Prostate gland (tissue), 2 donors: Measurements from ENCODE around the gene PTBP1. TPM values are rescaled to one million over a fixed set of nuclear protein-coding genes. Genes with fewer than 3 reads are reported as not detected.

Experiments used
- DNase-seq: peaks from one replicate; pipeline ENCODE4 v3.0.0-alpha.2; 2019; ENCODE audit warnings: low spot score
- H3K27ac ChIP-seq, 2 donors: fragments of 200-600 bp; sonication (generic); 2 replicates each; pipeline ENCODE4 v1.5.1; 2017 to 2019
- H3K27me3 ChIP-seq: fragments of 200-600 bp; sonication (generic); replicated peaks from 2 replicates; pipeline ENCODE4 v1.5.1; 2019; ENCODE audit not compliant: insufficient read depth
- H3K36me3 ChIP-seq, 2 donors: fragments of 200-600 bp; sonication (generic); 1 replicate in 1 of 2; 2 replicates in 1 of 2; pipeline versions ENCODE4 v1.5.1 to v1.8.1; 2017 to 2019
- H3K4me1 ChIP-seq: fragments of 200-600 bp; sonication (generic); replicated peaks from 2 replicates; pipeline ENCODE4 v1.5.1; 2019
- H3K4me3 ChIP-seq, 2 donors: fragments of 200-600 bp; sonication (generic); 2 replicates each; pipeline ENCODE4 v1.5.1; 2017 to 2019
- H3K9me3 ChIP-seq: fragments of 200-600 bp; sonication (generic); 2 replicates; pipeline ENCODE4 v1.5.1; 2017
- POLR2A ChIP-seq: fragments of 450-650 bp; IDR thresholded peaks from one replicate; pipeline ENCODE4 v1.6.1; 2016; ENCODE audit warnings: antibody characterized with exemption, mild to moderate bottlenecking
- POLR2AphosphoS5 ChIP-seq: sonication (generic); formaldehyde crosslinking; IDR thresholded peaks from one replicate; pipeline ENCODE4 v1.6.1; 2017; ENCODE audit warnings: antibody characterized with exemption
- WGBS: methylation state at CpG from one replicate; pipeline ENCODE4 v1.1.5; 2018; 5-methylcytosine and 5-hydroxymethylcytosine counted together
- intact Hi-C: fragments of 100-400 bp; cut with DNase I; formaldehyde crosslinking; loops from one replicate; pipeline ENCODE4 v1.14.2; 2022
- total RNA-seq, 2 donors: library from RNA; depleted of rRNA; stranded (reverse); fragments of >200 nt; gene quantifications; one replicate each; pipeline ENCODE4 v1.1.0, GENCODE V29; 2016
- TF ChIP-seq, protein P1 (sequence below), 4 experiments: fragments of 200-600 bp in 2 of 4; fragments of 450-650 bp in 2 of 4; sonication (generic) in 2 of 4; IDR thresholded peaks; 1 replicate in 3 of 4; 2 replicates in 1 of 4; pipeline ENCODE4 v1.5.1; 2016 to 2019; ENCODE audit warnings: antibody characterized with exemption in 4 of 4, mild to moderate bottlenecking in 2 of 4, moderate library complexity in 2 of 4

Gene PTBP1
- total RNA-seq, 2 donors from 2014 or later: 153 to 222 TPM

DNA sequence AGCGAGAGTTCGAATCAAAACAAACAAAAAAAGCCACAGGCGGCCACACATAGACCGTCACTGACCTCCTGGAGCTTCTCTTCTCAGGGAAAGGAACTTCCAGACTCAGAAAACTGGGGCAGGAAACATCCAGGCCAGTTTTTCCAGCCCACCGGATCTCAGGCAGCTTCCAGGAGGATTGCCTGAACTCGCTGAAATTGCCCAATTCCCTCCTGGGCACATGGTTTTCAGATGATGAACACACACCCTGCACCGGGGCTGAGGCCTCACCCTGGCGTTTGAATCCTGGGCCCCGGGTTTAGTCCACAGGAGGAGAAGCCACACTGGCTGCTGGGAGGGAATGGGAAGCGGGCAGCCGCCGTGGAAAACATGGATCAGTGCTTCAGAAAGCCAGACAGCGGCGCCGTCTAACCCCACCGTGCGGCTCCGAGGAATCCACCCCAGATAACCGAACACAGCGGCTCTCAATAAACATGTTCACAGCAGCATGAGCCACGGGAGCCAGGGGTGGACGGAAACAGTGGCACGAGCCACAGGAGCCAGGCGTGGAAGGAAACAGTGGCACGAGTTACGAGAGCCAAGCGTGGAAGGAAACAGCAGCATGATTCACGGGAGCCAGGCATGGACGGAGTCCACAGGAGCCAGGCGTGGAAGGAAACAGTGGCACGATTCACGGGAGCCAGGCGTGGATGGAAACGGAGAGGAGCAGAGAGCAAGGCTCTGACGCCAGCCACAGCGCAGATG lies 18.2 kb upstream of the PTBP1 start:
- Histone ChIP-seq H3K4me3 (no peak overlapping the region), H3K36me3 (no peaks in the 10 kb centered on the region), H3K27ac (peak overlapping the region; percentile 33 to 35), H3K9me3 (no peaks in the 10 kb centered on the region), H3K4me1 (peaks cover 5% of the 10 kb centered on the region), H3K27me3 (no peaks in the 10 kb centered on the region)
- DNase-seq: peak; percentile 63
- intact Hi-C loops: loop anchor here (10.0 kb wide), 1 partner anchor 206 kb away; the partner anchor contains the start of gene WDR18
- WGBS: 55% methylated on average over 36 of the region's 36 CpGs
- TF ChIP-seq, protein P1, sequence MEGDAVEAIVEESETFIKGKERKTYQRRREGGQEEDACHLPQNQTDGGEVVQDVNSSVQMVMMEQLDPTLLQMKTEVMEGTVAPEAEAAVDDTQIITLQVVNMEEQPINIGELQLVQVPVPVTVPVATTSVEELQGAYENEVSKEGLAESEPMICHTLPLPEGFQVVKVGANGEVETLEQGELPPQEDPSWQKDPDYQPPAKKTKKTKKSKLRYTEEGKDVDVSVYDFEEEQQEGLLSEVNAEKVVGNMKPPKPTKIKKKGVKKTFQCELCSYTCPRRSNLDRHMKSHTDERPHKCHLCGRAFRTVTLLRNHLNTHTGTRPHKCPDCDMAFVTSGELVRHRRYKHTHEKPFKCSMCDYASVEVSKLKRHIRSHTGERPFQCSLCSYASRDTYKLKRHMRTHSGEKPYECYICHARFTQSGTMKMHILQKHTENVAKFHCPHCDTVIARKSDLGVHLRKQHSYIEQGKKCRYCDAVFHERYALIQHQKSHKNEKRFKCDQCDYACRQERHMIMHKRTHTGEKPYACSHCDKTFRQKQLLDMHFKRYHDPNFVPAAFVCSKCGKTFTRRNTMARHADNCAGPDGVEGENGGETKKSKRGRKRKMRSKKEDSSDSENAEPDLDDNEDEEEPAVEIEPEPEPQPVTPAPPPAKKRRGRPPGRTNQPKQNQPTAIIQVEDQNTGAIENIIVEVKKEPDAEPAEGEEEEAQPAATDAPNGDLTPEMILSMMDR (IDR thresholded peaks at IDR 0.05): no peak
- peak; percentile 71 for TF ChIP-seq POLR2AphosphoS5

- Histone ChIP-seq H3K27ac (no peak overlapping the region), H3K4me1 (peaks cover 5% of the 10 kb centered on the region), H3K9me3 (no peaks in the 10 kb centered on the region), H3K36me3 (no peaks in the 10 kb centered on the region), H3K4me3 (no peak overlapping the region), H3K27me3 (no peaks in the 10 kb centered on the region)
- 93% methylated on average over 15 of the region's 15 CpGs for WGBS
- intact Hi-C loops: no loop called here
- TF ChIP-seq POLR2AphosphoS5: no peak
- TF ChIP-seq, protein P1 (IDR thresholded peaks at IDR 0.05): no peak
- TF ChIP-seq POLR2A: no peak
- no peak for DNase-seq
These were observed 16.3 kb upstream of the PTBP1 start for GRCh38 chr19:780935-781334.

GRCh38 chr19:781800-782184 lies 15.5 kb upstream of the PTBP1 start:
- Histone ChIP-seq H3K4me1 (peaks cover 5% of the 10 kb centered on the region), H3K9me3 (no peaks in the 10 kb centered on the region), H3K27me3 (no peaks in the 10 kb centered on the region), H3K4me3 (no peak overlapping the region), H3K27ac (no peak overlapping the region), H3K36me3 (no peaks in the 10 kb centered on the region)
- TF ChIP-seq POLR2AphosphoS5 (no peak), POLR2A (no peak)
- intact Hi-C loops: no loop called here
- WGBS: 90% methylated on average over 17 of the region's 19 CpGs
- no peak for DNase-seq

DNA sequence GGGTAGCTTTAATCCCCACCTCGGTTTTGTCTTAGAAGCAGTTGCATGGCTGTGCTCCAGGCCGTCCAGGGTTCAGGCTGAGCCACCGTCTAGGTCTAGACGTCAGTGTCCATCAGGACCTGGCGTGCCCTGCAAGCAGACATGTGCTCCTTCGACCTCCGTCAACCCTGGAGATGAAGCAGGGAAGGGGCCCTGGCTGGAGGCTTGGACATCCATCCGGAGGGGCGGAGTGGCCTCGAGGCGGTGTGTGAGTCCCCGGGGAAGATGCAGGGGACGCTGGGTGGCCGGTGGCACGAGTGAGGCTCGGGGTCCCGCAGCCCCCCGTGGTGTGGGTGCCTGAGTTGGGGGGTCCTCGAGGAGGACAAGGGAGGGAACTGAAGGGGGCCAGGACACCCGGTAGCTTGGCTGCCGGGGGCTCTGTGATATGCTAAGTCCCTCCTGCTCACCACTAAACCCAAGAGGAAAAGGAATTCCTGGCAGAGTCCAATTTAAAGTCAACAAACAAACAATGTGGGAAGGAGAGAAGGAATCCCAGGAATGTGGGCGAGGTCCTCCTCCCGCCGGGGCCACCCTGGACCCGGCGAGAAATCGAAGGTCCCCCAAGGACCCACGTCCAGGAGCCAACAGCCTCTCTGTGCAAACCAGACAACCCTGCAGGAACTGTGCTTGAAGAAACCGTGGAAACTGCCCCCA lies 14.9 kb upstream of the PTBP1 start:
- 23% methylated on average over 29 of the region's 29 CpGs for WGBS
- no peak for DNase-seq
- Histone ChIP-seq H3K4me3 (peak overlapping the region; percentile 5 to 17), H3K27me3 (no peaks in the 10 kb centered on the region), H3K27ac (peak overlapping the region in 1 of 2 donors; percentile 38), H3K9me3 (no peaks in the 10 kb centered on the region), H3K36me3 (no peaks in the 10 kb centered on the region), H3K4me1 (peaks cover 5% of the 10 kb centered on the region)
- TF ChIP-seq POLR2A: no peak
- intact Hi-C loops: no loop called here

GRCh38 chr19:782878-783668 lies 14.2 kb upstream of the PTBP1 start:
- Histone ChIP-seq H3K9me3 (no peaks in the 10 kb centered on the region), H3K4me3 (peak overlapping the region; percentile 5 to 17), H3K27me3 (no peaks in the 10 kb centered on the region), H3K4me1 (peaks cover 5% of the 10 kb centered on the region), H3K27ac (peak overlapping the region in 1 of 2 donors; percentile 38), H3K36me3 (no peaks in the 10 kb centered on the region)
- 72% methylated on average over 30 of the region's 30 CpGs for WGBS
- no peak for DNase-seq
- intact Hi-C loops: no loop called here
- TF ChIP-seq POLR2AphosphoS5: no peak
- TF ChIP-seq POLR2A: no peak
- TF ChIP-seq, protein P1 (IDR thresholded peaks at IDR 0.05): no peak
